ENCODE measurements around the gene GNG8. TPM values are rescaled to one million over a fixed set of nuclear protein-coding genes. Genes with fewer than 3 reads are reported as not detected.

GNG8 gene
- total RNA-seq, 1 donor = not detected

GRCh38 chr19:46615966-46616365, 20.0 kb downstream of the GNG8 start:
- Histone ChIP-seq H3K4me1 (ENCODE audit: insufficient read depth, low read length) (peaks cover 77% of the 10 kb centered on the region), H3K4me3 (ENCODE audit: low read length) (no peak overlapping the region), H3K9me3 (ENCODE audit: low read depth, low read length) (no peaks in the 10 kb centered on the region), H3K27me3 (ENCODE audit: insufficient read depth, low read length) (no peaks in the 10 kb centered on the region)

- H3K27me3 ChIP-seq (ENCODE audit: insufficient read depth, low read length) = no peaks in the 10 kb centered on the region
- H3K4me3 ChIP-seq (ENCODE audit: low read length) = no peak overlapping the region
- H3K9me3 ChIP-seq (ENCODE audit: low read depth, low read length) = no peaks in the 10 kb centered on the region
- H3K4me1 ChIP-seq (ENCODE audit: insufficient read depth, low read length) = peaks cover 71% of the 10 kb centered on the region
These were observed 21.8 kb downstream of the GNG8 start for GRCh38 chr19:46614114-46614722.

DNA sequence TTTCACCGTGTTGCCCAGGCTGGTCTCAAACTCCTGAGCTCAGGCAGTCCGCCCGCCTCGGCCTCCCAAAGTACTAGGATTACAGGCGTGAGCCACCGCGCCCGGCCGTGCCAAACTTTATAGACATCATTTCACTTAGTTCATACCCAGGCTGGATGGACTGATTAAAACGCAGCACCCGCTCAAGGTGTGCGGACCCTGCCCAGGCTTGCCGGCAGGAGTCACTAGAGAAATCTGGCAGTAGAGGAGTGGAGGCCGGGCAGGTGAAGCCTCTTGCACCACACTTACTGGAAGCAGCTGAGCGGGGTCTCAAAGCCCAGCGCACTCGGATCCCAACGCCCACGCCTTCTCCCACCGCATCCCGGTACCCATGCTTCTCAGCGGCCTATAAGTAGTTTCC, 22.5 kb downstream of the GNG8 start:
- no peaks in the 10 kb centered on the region for H3K27me3 ChIP-seq (ENCODE audit: insufficient read depth, low read length)
- peaks cover 64% of the 10 kb centered on the region for H3K4me1 ChIP-seq (ENCODE audit: insufficient read depth, low read length)
- no peak overlapping the region for H3K4me3 ChIP-seq (ENCODE audit: low read length)
- no peaks in the 10 kb centered on the region for H3K9me3 ChIP-seq (ENCODE audit: low read depth, low read length)

GRCh38 chr19:46611776-46612175, 24.2 kb downstream of the GNG8 start:
- Histone ChIP-seq H3K4me3 (ENCODE audit: low read length) (no peak overlapping the region), H3K4me1 (ENCODE audit: insufficient read depth, low read length) (peaks cover 47% of the 10 kb centered on the region), H3K9me3 (ENCODE audit: low read depth, low read length) (no peaks in the 10 kb centered on the region), H3K27me3 (ENCODE audit: insufficient read depth, low read length) (no peaks in the 10 kb centered on the region)

DNA sequence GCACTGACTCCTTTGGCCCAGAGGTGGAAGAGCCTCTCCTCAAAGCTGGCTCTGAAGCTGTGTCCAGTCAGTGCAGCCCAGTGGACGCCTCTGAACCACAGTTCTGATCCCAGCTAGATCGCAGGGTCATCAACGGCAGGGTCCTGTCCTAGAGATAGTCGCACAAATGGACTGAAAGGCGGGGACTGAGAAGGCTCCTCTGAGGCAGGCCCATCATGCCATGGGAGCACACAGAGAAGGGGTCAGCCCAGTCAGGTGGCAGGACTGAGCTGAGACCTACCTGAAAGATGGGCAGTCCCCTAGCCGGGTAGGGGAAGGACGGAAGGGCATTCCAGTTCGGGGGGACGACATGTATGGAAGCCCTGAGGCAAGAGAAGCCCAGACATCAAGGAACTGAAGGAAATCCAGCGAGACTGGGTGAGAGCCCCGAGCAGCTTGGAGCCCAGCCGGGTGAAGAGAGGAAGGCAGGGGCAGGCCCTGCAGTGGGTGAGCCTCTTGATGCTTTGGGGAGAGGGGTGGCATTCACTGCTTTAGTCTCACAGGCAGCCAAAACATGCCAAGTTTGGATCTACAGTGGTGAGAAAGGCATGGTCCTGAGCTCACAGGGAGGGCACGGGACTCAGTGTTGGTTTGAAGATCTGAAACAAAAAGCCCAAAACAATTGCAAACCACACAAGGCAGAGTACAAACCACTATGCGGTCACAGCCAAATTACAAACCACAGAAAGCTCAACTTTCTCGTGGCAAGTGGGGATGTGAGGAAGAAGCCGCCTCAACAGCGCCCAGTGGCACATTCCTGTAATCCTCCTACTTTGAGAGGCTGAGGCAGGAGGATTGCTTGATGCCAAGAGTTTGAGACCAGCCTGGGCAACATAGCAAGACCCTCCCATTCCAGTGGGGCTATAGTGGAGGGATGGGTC, 24.9 kb downstream of the GNG8 start:
- Histone ChIP-seq H3K4me3 (ENCODE audit: low read length) (no peak overlapping the region), H3K9me3 (ENCODE audit: low read depth, low read length) (no peaks in the 10 kb centered on the region), H3K27me3 (ENCODE audit: insufficient read depth, low read length) (no peaks in the 10 kb centered on the region), H3K4me1 (ENCODE audit: insufficient read depth, low read length) (peaks cover 41% of the 10 kb centered on the region)

- Histone ChIP-seq H3K4me3 (ENCODE audit: low read length) (no peak overlapping the region), H3K9me3 (ENCODE audit: low read depth, low read length) (no peaks in the 10 kb centered on the region), H3K4me1 (ENCODE audit: insufficient read depth, low read length) (peaks cover 40% of the 10 kb centered on the region), H3K27me3 (ENCODE audit: insufficient read depth, low read length) (no peaks in the 10 kb centered on the region)
These were observed 25.6 kb downstream of the GNG8 start for GRCh38 chr19:46610413-46610775.

DNA sequence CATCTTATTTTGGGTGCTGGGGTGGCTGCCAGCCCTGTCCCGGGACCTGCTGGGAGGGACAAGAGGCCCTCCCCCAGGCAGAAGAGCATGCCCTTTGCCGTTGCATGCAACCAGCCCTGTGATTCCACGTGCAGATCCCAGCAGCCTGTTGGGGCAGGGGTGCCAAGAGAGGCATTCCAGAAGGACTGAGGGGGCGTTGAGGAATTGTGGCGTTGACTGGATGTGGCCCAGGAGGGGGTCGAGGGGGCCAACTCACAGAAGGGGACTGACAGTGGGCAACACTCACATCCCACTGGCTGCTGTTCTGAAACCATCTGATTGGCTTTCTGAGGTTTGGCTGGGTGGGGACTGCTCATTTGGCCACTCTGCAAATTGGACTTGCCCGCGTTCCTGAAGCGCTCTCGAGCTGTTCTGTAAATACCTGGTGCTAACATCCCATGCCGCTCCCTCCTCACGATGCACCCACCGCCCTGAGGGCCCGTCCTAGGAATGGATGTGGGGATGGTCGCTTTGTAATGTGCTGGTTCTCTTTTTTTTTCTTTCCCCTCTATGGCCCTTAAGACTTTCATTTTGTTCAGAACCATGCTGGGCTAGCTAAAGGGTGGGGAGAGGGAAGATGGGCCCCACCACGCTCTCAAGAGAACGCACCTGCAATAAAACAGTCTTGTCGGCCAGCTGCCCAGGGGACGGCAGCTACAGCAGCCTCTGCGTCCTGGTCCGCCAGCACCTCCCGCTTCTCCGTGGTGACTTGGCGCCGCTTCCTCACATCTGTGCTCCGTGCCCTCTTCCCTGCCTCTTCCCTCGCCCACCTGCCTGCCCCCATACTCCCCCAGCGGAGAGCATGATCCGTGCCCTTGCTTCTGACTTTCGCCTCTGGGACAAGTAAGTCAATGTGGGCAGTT, 26.2 kb downstream of the GNG8 start:
- Histone ChIP-seq H3K4me1 (ENCODE audit: insufficient read depth, low read length) (peaks cover 40% of the 10 kb centered on the region), H3K4me3 (ENCODE audit: low read length) (no peak overlapping the region), H3K27me3 (ENCODE audit: insufficient read depth, low read length) (no peaks in the 10 kb centered on the region), H3K9me3 (ENCODE audit: low read depth, low read length) (no peaks in the 10 kb centered on the region)

- H3K9me3 ChIP-seq (ENCODE audit: low read depth, low read length) = no peaks in the 10 kb centered on the region
- H3K4me1 ChIP-seq (ENCODE audit: insufficient read depth, low read length) = peaks cover 33% of the 10 kb centered on the region
- no peaks in the 10 kb centered on the region for H3K27me3 ChIP-seq (ENCODE audit: insufficient read depth, low read length)
- no peak overlapping the region for H3K4me3 ChIP-seq (ENCODE audit: low read length)
These were observed 27.2 kb downstream of the GNG8 start for GRCh38 chr19:46608581-46609345.

DNA sequence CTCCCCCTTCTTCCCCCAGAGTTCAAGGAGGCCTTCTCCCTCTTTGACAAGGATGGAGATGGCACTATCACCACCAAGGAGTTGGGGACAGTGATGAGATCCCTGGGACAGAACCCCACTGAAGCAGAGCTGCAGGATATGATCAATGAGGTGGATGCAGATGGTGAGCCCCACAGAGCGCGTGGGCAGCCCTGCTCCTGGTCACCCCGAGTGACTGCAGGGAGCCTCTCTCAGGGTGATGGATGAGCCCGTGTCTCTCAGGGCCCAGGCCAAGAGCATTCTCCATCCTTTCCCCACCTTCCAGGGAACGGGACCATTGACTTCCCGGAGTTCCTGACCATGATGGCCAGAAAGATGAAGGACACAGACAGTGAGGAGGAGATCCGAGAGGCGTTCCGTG, 27.8 kb downstream of the GNG8 start:
- Histone ChIP-seq H3K4me1 (ENCODE audit: insufficient read depth, low read length) (peaks cover 37% of the 10 kb centered on the region), H3K27me3 (ENCODE audit: insufficient read depth, low read length) (no peaks in the 10 kb centered on the region), H3K9me3 (ENCODE audit: low read depth, low read length) (no peaks in the 10 kb centered on the region), H3K4me3 (ENCODE audit: low read length) (no peak overlapping the region)

DNA sequence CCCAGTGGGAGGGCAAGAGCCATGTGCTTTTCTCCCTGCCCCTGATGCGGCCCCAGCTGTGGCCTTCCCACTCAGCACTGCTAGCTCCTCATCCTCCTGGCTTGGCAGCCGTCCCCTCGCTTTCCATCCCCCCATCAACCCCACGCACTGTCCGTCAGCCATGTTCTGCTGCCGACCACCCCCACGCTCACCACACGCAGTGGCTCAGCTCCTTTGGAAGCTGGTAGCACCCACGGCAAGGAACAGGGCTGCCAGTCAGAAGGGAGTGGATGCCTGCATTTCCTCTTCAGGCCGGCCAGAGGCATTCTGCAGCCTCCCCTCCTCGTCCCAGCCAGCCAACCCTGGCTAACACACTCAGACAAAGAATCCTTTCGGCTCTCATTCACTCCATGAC, 28.6 kb downstream of the GNG8 start:
- Histone ChIP-seq H3K27me3 (ENCODE audit: insufficient read depth, low read length) (no peaks in the 10 kb centered on the region), H3K9me3 (ENCODE audit: low read depth, low read length) (no peaks in the 10 kb centered on the region), H3K4me3 (ENCODE audit: low read length) (no peak overlapping the region), H3K4me1 (ENCODE audit: insufficient read depth, low read length) (peaks cover 41% of the 10 kb centered on the region)

- Histone ChIP-seq H3K9me3 (ENCODE audit: low read depth, low read length) (no peaks in the 10 kb centered on the region), H3K4me1 (ENCODE audit: insufficient read depth, low read length) (peaks cover 40% of the 10 kb centered on the region), H3K4me3 (ENCODE audit: low read length) (no peak overlapping the region), H3K27me3 (ENCODE audit: insufficient read depth, low read length) (no peaks in the 10 kb centered on the region)
These were observed 29.1 kb downstream of the GNG8 start for GRCh38 chr19:46606681-46607447.

- Histone ChIP-seq H3K27me3 (ENCODE audit: insufficient read depth, low read length) (no peaks in the 10 kb centered on the region), H3K4me1 (ENCODE audit: insufficient read depth, low read length) (peaks cover 32% of the 10 kb centered on the region), H3K9me3 (ENCODE audit: low read depth, low read length) (no peaks in the 10 kb centered on the region), H3K4me3 (ENCODE audit: low read length) (no peak overlapping the region)
These were observed 30.0 kb downstream of the GNG8 start for GRCh38 chr19:46606019-46606418.

DNA sequence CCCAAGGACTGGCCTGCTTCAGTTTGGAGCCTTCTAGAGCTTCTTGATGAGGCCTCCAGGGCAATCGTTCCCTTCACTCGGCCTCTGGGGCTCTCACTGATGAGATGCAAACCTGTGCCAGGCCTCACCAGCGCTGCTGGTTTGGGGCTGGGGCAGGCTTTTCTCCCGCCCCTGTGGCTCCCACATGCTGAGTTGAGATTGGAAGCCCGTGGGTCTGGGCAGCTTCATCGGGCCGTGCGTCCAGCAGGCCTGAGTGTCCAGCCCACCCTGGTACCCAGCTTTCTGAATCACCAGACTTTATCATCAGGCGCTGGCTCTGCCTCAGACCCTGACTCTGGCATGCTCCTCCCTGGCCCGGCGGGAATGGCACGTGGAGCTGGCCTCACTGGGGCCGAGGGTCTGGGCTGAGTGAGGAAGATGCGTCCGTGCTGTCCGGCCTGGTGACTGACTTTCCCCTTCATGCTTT, 30.6 kb downstream of the GNG8 start:
- H3K27me3 ChIP-seq (ENCODE audit: insufficient read depth, low read length) = no peaks in the 10 kb centered on the region
- H3K4me3 ChIP-seq (ENCODE audit: low read length) = no peak overlapping the region
- H3K9me3 ChIP-seq (ENCODE audit: low read depth, low read length) = no peaks in the 10 kb centered on the region
- H3K4me1 ChIP-seq (ENCODE audit: insufficient read depth, low read length) = peaks cover 26% of the 10 kb centered on the region
